Neural progenitor cell (in vitro differentiated cells): ENCODE data around the gene USP10. TPM values are rescaled to one million over a fixed set of nuclear protein-coding genes. Genes with fewer than 3 reads are reported as not detected.
"Not testable (repeated sequence)": the region's sequence is repeated elsewhere in the genome, so short reads cannot be mapped to it uniquely, and the experiment has no call there.

Source experiments
- DNase-seq: peaks from one replicate; pipeline ENCODE4 v3.0.0-alpha.2; 2016; ENCODE audit warnings: low spot score
- H2AFZ ChIP-seq: fragments of 200-600 bp; sonication (generic); replicated peaks from 2 replicates; pipeline ENCODE4 v1.6.1; 2016; ENCODE audit warnings: antibody characterized with exemption
- H3F3A ChIP-seq: fragments of 200-600 bp; sonication (generic); 2 replicates; pipeline ENCODE4 v1.6.1; 2016; ENCODE audit warnings: antibody characterized with exemption, low read depth
- H3K27ac ChIP-seq: fragments of 200-600 bp; sonication (generic); 2 replicates; pipeline ENCODE4 v1.5.1; 2016; ENCODE audit warnings: mild to moderate bottlenecking
- H3K27me3 ChIP-seq: fragments of 200-600 bp; sonication (generic); 2 replicates; pipeline ENCODE4 v1.6.1; 2016; ENCODE audit warnings: mild to moderate bottlenecking, moderate library complexity
- H3K36me3 ChIP-seq: fragments of 200-600 bp; sonication (generic); 2 replicates; pipeline ENCODE4 v1.5.1; 2016
- H3K4me1 ChIP-seq: fragments of 200-600 bp; sonication (generic); 2 replicates; pipeline ENCODE4 v1.6.1; 2016; ENCODE audit warnings: mixed run types
- H3K4me2 ChIP-seq: fragments of 200-600 bp; sonication (generic); 2 replicates; pipeline ENCODE4 v1.6.1; 2016
- H3K4me3 ChIP-seq: fragments of 200-600 bp; sonication (generic); 2 replicates; pipeline ENCODE4 v1.5.1; 2016
- H3K79me2 ChIP-seq: fragments of 200-600 bp; sonication (generic); 2 replicates; pipeline ENCODE4 v1.6.1; 2016; ENCODE audit warnings: low read depth
- H3K9ac ChIP-seq: fragments of 200-600 bp; sonication (generic); 2 replicates; pipeline ENCODE4 v1.6.1; 2016
- H3K9me3 ChIP-seq: fragments of 200-600 bp; sonication (generic); 2 replicates; pipeline ENCODE4 v1.5.1; 2016; ENCODE audit warnings: low read depth
- H4K20me1 ChIP-seq: fragments of 200-600 bp; sonication (generic); 2 replicates; pipeline ENCODE4 v1.6.1; 2016; ENCODE audit warnings: low read depth
- H3K27ac Mint-ChIP-seq: 3 replicates; pipeline ENCODE4 v1.8.0; 2021; ENCODE audit warnings: mixed read lengths
- H3K27me3 Mint-ChIP-seq: 2 replicates; pipeline ENCODE4 v1.8.0; 2022; ENCODE audit warnings: low read depth, mild to moderate bottlenecking, inconsistent platforms, moderate library complexity, mixed read lengths; ENCODE audit not compliant: insufficient read depth
- H3K36me3 Mint-ChIP-seq: 3 replicates; pipeline ENCODE4 v1.8.0; 2021; ENCODE audit warnings: mixed read lengths
- H3K4me1 Mint-ChIP-seq: 3 replicates; pipeline ENCODE4 v1.8.0; 2021; ENCODE audit warnings: mixed read lengths
- H3K4me3 Mint-ChIP-seq: 3 replicates; pipeline ENCODE4 v1.8.0; 2021; ENCODE audit warnings: mild to moderate bottlenecking, moderate library complexity, mixed read lengths
- H3K9me3 Mint-ChIP-seq: 3 replicates; pipeline ENCODE4 v1.8.0; 2020; ENCODE audit warnings: mixed read lengths
- CTCF ChIP-seq: fragments of 200-600 bp; sonication (generic); IDR thresholded peaks from 2 replicates; pipeline ENCODE4 v1.5.1; 2017; ENCODE audit warnings: antibody characterized with exemption, mild to moderate bottlenecking
- EZH2 ChIP-seq: fragments of 200-600 bp; sonication (generic); IDR thresholded peaks from 2 replicates; pipeline ENCODE4 v1.6.1; 2017; ENCODE audit warnings: antibody characterized with exemption, mild to moderate bottlenecking, moderate library complexity
- EZH2phosphoT487 ChIP-seq: fragments of 200-600 bp; sonication (generic); IDR thresholded peaks from 2 replicates; pipeline ENCODE4 v1.6.1; 2017; ENCODE audit warnings: antibody characterized with exemption
- total RNA-seq: library from RNA; depleted of rRNA; stranded (reverse); fragments of >200 nt; gene quantifications from 2 replicates; pipeline ENCODE4 v1.2.3, GENCODE V29; 2015; ENCODE audit warnings: low replicate concordance

Gene USP10
- total RNA-seq, 1 donor from 2014 or later, result 130 TPM

GRCh38 chr16:84742641-84743092 is 42.9 kb downstream of the USP10 start:
- H3K27ac Mint-ChIP-seq, result no peak overlapping the region
- peaks cover 20% of the 10 kb centered on the region for H3K36me3 Mint-ChIP-seq
- Histone ChIP-seq H3K4me1 (peaks cover 29% of the 10 kb centered on the region), H4K20me1 (peaks cover 91% of the 10 kb centered on the region), H3F3A (peaks cover 14% of the 10 kb centered on the region), H3K27me3 (no peaks in the 10 kb centered on the region), H2AFZ (no peak overlapping the region), H3K4me3 (no peak overlapping the region), H3K27ac (peak overlapping the region; percentile 10), H3K36me3 (no peaks in the 10 kb centered on the region), H3K9ac (no peak overlapping the region), H3K4me2 (no peak overlapping the region), H3K79me2 (peaks cover 99% of the 10 kb centered on the region), H3K9me3 (no peaks in the 10 kb centered on the region)
- peaks cover 53% of the 10 kb centered on the region for H3K4me1 Mint-ChIP-seq
- DNase-seq, result no peak
- H3K4me3 Mint-ChIP-seq, result peak overlapping the region; percentile 58
- no peak for TF ChIP-seq EZH2phosphoT487
- TF ChIP-seq EZH2, result no peak
- TF ChIP-seq CTCF, result no peak
- H3K9me3 Mint-ChIP-seq, result no peaks in the 10 kb centered on the region
- no peaks in the 10 kb centered on the region for H3K27me3 Mint-ChIP-seq

GRCh38 chr16:84746231-84746630 is 46.4 kb downstream of the USP10 start:
- H4K20me1 ChIP-seq, result peaks cover 86% of the 10 kb centered on the region

GRCh38 chr16:84746875-84747274 is 47.1 kb downstream of the USP10 start:
- no peaks in the 10 kb centered on the region for H3K27me3 Mint-ChIP-seq
- H3K9me3 Mint-ChIP-seq, result no peaks in the 10 kb centered on the region
- Histone ChIP-seq H3K4me2 (no peak overlapping the region), H3K4me3 (no peak overlapping the region), H3K79me2 (peaks cover 99% of the 10 kb centered on the region), H2AFZ (no peak overlapping the region), H3K4me1 (peaks cover 21% of the 10 kb centered on the region), H3K36me3 (no peaks in the 10 kb centered on the region), H3K9me3 (no peaks in the 10 kb centered on the region), H3K9ac (no peak overlapping the region), H3K27me3 (no peaks in the 10 kb centered on the region), H4K20me1 (peaks cover 86% of the 10 kb centered on the region), H3K27ac (no peak overlapping the region), H3F3A (peaks cover 10% of the 10 kb centered on the region)
- peaks cover 21% of the 10 kb centered on the region for H3K36me3 Mint-ChIP-seq
- DNase-seq, result no peak
- H3K27ac Mint-ChIP-seq, result no peak overlapping the region
- no peak for TF ChIP-seq EZH2
- TF ChIP-seq CTCF, result peak; percentile 43
- no peak overlapping the region for H3K4me3 Mint-ChIP-seq
- H3K4me1 Mint-ChIP-seq, result peaks cover 30% of the 10 kb centered on the region

More at GRCh38 chr16:84746231-84746630, 46.4 kb downstream of the USP10 start:
- Histone ChIP-seq H3K27ac (no peak overlapping the region), H3F3A (peaks cover 12% of the 10 kb centered on the region), H3K9ac (no peak overlapping the region), H3K79me2 (peaks cover 99% of the 10 kb centered on the region), H3K9me3 (no peaks in the 10 kb centered on the region), H3K4me1 (peaks cover 28% of the 10 kb centered on the region), H3K36me3 (no peaks in the 10 kb centered on the region), H2AFZ (no peak overlapping the region), H3K4me2 (no peak overlapping the region), H3K4me3 (no peak overlapping the region), H3K27me3 (no peaks in the 10 kb centered on the region)
- no peak overlapping the region for H3K4me3 Mint-ChIP-seq
- no peak for DNase-seq
- H3K27ac Mint-ChIP-seq, result no peak overlapping the region
- H3K4me1 Mint-ChIP-seq, result peaks cover 34% of the 10 kb centered on the region
- H3K9me3 Mint-ChIP-seq, result no peaks in the 10 kb centered on the region
- H3K27me3 Mint-ChIP-seq, result no peaks in the 10 kb centered on the region
- H3K36me3 Mint-ChIP-seq, result peaks cover 21% of the 10 kb centered on the region
- TF ChIP-seq EZH2, result no peak
- no peak for TF ChIP-seq CTCF
- no peak for TF ChIP-seq EZH2phosphoT487

GRCh38 chr16:84748247-84748646 is 48.4 kb downstream of the USP10 start:
- Histone ChIP-seq H4K20me1 (peaks cover 86% of the 10 kb centered on the region), H3K79me2 (peaks cover 97% of the 10 kb centered on the region)
- DNase-seq, H2AFZ ChIP-seq, H3K4me2 ChIP-seq, H3K4me3 ChIP-seq, H3K27me3 Mint-ChIP-seq, H3K27ac ChIP-seq, H3F3A ChIP-seq, H3K4me3 Mint-ChIP-seq, H3K27me3 ChIP-seq, H3K36me3 ChIP-seq, H3K4me1 ChIP-seq, H3K9me3 Mint-ChIP-seq, H3K9ac ChIP-seq, H3K27ac Mint-ChIP-seq, H3K9me3 ChIP-seq: not testable (repeated sequence)
- H3K4me1 Mint-ChIP-seq, result peaks cover 24% of the 10 kb centered on the region
- peaks cover 21% of the 10 kb centered on the region for H3K36me3 Mint-ChIP-seq
